ENCODE data around the gene MMP23B. TPM values are rescaled to one million over a fixed set of nuclear protein-coding genes. Genes with fewer than 3 reads are reported as not detected.

The MMP23B gene
- total RNA-seq, 4 donors from 2014 or later: 1.7 to 3.1 (median 2.9) TPM

GRCh38 chr1:1598051-1598719, 33.8 kb upstream of the MMP23B start:
- Histone ChIP-seq H3K4me1 (peaks cover 26% of the 10 kb centered on the region), H3K27ac (no peak overlapping the region), H3K4me3 (no peak overlapping the region), H3K9me3 (no peaks in the 10 kb centered on the region), H3K36me3 (no peaks in the 10 kb centered on the region), H3K27me3 (peaks cover 62% of the 10 kb centered on the region)
- peak in 1 of 2 donors; percentile 63 for DNase-seq (ENCODE audit: low spot score in 2 of 2)
- no peak for TF ChIP-seq CTCF (IDR thresholded peaks at IDR 0.05)
- no peak for TF ChIP-seq POLR2A (IDR thresholded peaks at IDR 0.05)
- TF ChIP-seq POLR2AphosphoS5 (IDR thresholded peaks at IDR 0.05): no peak
- TF ChIP-seq EP300 (IDR thresholded peaks at IDR 0.05): no peak
- WGBS: 70% methylated on average over 7 of the region's 28 CpGs

GRCh38 chr1:1598720-1599029, 33.3 kb upstream of the MMP23B start:
- Histone ChIP-seq H3K27ac (no peak overlapping the region), H3K4me3 (no peak overlapping the region), H3K9me3 (no peaks in the 10 kb centered on the region), H3K36me3 (no peaks in the 10 kb centered on the region), H3K27me3 (peaks cover 62% of the 10 kb centered on the region), H3K4me1 (peaks cover 26% of the 10 kb centered on the region)
- no peak for TF ChIP-seq POLR2A (IDR thresholded peaks at IDR 0.05)
- TF ChIP-seq EP300 (IDR thresholded peaks at IDR 0.05): no peak
- no peak for TF ChIP-seq CTCF (IDR thresholded peaks at IDR 0.05)
- TF ChIP-seq POLR2AphosphoS5 (IDR thresholded peaks at IDR 0.05): no peak
- DNase-seq (ENCODE audit: low spot score in 2 of 2): no peak
- 98% methylated on average over 9 of the region's 13 CpGs for WGBS

- peak in 1 of 2 donors; percentile 57 for DNase-seq (ENCODE audit: low spot score in 2 of 2)
- H3K27ac ChIP-seq: no peak overlapping the region
- TF ChIP-seq CTCF (IDR thresholded peaks at IDR 0.05) (peak in 1 of 2 donors; percentile 12), EP300 (IDR thresholded peaks at IDR 0.05) (no peak)
- peak overlapping the region; percentile 45 for H3K4me3 ChIP-seq
- no peaks in the 10 kb centered on the region for H3K36me3 ChIP-seq
- H3K9me3 ChIP-seq: no peaks in the 10 kb centered on the region
- WGBS: 20% methylated on average over 36 of the region's 111 CpGs
- H3K4me1 ChIP-seq: peaks cover 26% of the 10 kb centered on the region
- H3K27me3 ChIP-seq: peaks cover 65% of the 10 kb centered on the region
These were observed 32.7 kb upstream of the MMP23B start for GRCh38 chr1:1599030-1599934.

- Histone ChIP-seq H3K4me3 (peak within 1 kb of the TSS; percentile 61), H3K27me3 (peaks cover 65% of the 10 kb centered on the region), H3K36me3 (no peaks in the 10 kb centered on the region), H3K27ac (no peak within 1 kb of the TSS), H3K9me3 (no peaks in the 10 kb centered on the region), H3K4me1 (peaks cover 26% of the 10 kb centered on the region)
- no CpG with 5 or more reads among the region's 125 CpGs for WGBS
- TF ChIP-seq CTCF (IDR thresholded peaks at IDR 0.05) (no peak), POLR2AphosphoS5 (IDR thresholded peaks at IDR 0.05) (no peak), EP300 (IDR thresholded peaks at IDR 0.05) (no peak), POLR2A (IDR thresholded peaks at IDR 0.05) (no peak)
- DNase-seq (ENCODE audit: low spot score in 2 of 2): peak in 1 of 2 donors; percentile 66
These were observed 31.8 kb upstream of the MMP23B start, which contains the start of gene FNDC10 for GRCh38 chr1:1599935-1600860. FNDC10 (minus strand) TSS chr1:1600135; CDS start chr1:1600015, 120 bp downstream.
